ENCODE data around the gene ATP13A4.
A peak's percentile ranks its signal among the peaks of the same experiment; 100 is the strongest.

Gene ATP13A4
- 3.8 reads per million, percentile 14 among the genes with 10 or more reads in this experiment for total RNA-seq

- DNase-seq, result no peak
Observed at GRCh38 chr3:193554811-193555210, at the start of gene ATP13A4. Gene ATP13A4 (minus strand): TSS chr3:193554895. CDS start chr3:193554799, 96 bp downstream.

GRCh38 chr3:193599393-193599792, 44.7 kb upstream of the ATP13A4 start:
- no peak for DNase-seq

GRCh38 chr3:193598202-193598601, 43.5 kb upstream of the ATP13A4 start:
- no peak for DNase-seq

GRCh38 chr3:193595939-193596487, 41.3 kb upstream of the ATP13A4 start:
- no peak for DNase-seq

- no peak for DNase-seq
Observed at GRCh38 chr3:193594946-193595689, 40.4 kb upstream of the ATP13A4 start.

GRCh38 chr3:193593668-193594030, 39.0 kb upstream of the ATP13A4 start:
- peak; percentile 14 for DNase-seq

- peak; percentile 76 for DNase-seq
Observed at GRCh38 chr3:193592841-193593667, 38.4 kb upstream of the ATP13A4 start, which contains the start of gene OPA1. Gene OPA1 (plus strand): TSS chr3:193593208. CDS start chr3:193593378, 170 bp downstream.

- DNase-seq, result no peak
Observed at GRCh38 chr3:193590088-193590856, 35.6 kb upstream of the ATP13A4 start.

GRCh38 chr3:193589616-193590015, 34.9 kb upstream of the ATP13A4 start:
- DNase-seq, result no peak

- no peak for DNase-seq
Observed at GRCh38 chr3:193589129-193589528, 34.4 kb upstream of the ATP13A4 start.

GRCh38 chr3:193586526-193586925, 31.8 kb upstream of the ATP13A4 start:
- no peak for DNase-seq

- DNase-seq, result no peak
Observed at GRCh38 chr3:193585530-193585929, 30.8 kb upstream of the ATP13A4 start.

- DNase-seq, result no peak
Observed at GRCh38 chr3:193574488-193575070, 19.9 kb upstream of the ATP13A4 start.

GRCh38 chr3:193573403-193574191, 18.9 kb upstream of the ATP13A4 start:
- no peak for DNase-seq

GRCh38 chr3:193572426-193572908, 17.8 kb upstream of the ATP13A4 start:
- peak; percentile 16 for DNase-seq

- DNase-seq, result no peak
Observed at GRCh38 chr3:193569119-193569518, 14.4 kb upstream of the ATP13A4 start.

GRCh38 chr3:193564012-193564411, 9.3 kb upstream of the ATP13A4 start:
- no peak for DNase-seq

- no peak for DNase-seq
Observed at GRCh38 chr3:193563426-193563825, 8.7 kb upstream of the ATP13A4 start.

GRCh38 chr3:193560870-193561269, 6.2 kb upstream of the ATP13A4 start:
- no peak for DNase-seq

GRCh38 chr3:193560091-193560490, 5.4 kb upstream of the ATP13A4 start:
- no peak for DNase-seq

GRCh38 chr3:193559100-193559499, 4.4 kb upstream of the ATP13A4 start:
- DNase-seq, result no peak
